D721Med (cell line): ENCODE data around the gene DNAJC12.
"Not testable (repeated sequence)": the region's sequence is repeated elsewhere in the genome, so short reads cannot be mapped to it uniquely, and the experiment has no call there.

Experiments used
- DNase-seq: peaks from one replicate; pipeline ENCODE4 v3.0.0; 2011; ENCODE audit warnings: low spot score; ENCODE audit not compliant: insufficient read length
- FAIRE-seq: peaks from 2 replicates; lab custom pipeline; 2011; peaks lifted over from hg19 to GRCh38; lab: Jason Lieb, UNC
- TF ChIP-seq, protein P1 (sequence below): IDR thresholded peaks from 2 replicates; pipeline ENCODE4 v1.5.1; 2012; ENCODE audit warnings: mild to moderate bottlenecking, control low read depth; ENCODE audit not compliant: insufficient read depth; ENCODE audit errors: missing control alignments

DNAJC12 gene

DNA sequence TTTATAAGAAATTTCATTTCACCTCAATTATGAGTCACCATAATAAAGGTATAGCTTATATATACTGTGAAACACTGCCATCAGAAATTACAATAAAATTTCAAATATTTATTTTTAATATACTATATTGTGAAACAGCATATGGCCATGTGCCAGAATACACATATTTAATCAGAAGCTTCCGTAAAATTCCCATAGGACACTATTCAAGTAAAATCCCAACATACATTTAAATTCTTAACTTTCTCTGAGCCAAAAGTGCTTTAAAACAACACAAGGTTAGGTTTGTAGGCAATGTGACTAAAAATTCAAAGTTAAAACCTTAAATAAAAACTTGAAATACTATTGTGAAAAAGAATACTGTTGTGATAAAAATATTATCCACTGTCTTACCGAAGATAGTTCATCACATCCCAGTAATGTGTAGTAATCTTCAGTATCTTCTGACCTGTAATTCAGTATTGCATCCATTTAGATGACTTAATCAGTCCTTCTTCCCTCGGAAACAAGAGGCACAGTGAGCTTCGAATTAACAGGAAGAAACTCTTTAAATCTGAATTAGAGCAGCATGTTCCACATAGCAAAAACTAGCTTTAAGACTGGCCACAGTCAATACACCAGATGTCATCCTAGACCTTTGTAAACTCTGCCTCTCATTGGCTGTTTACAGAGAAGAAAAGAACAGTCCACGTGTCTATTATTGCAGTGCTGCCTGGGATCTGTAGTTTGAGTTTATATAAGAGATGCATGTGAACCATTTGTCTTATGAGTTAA, at the start of gene DNAJC12:
Gene DNAJC12, minus strand, starts transcription at position 648 of the 774 bp plus-strand sequence. Its CDS starts 177 bp downstream, at position 471.
- peak; percentile 98 for FAIRE-seq
- TF ChIP-seq, protein P1, sequence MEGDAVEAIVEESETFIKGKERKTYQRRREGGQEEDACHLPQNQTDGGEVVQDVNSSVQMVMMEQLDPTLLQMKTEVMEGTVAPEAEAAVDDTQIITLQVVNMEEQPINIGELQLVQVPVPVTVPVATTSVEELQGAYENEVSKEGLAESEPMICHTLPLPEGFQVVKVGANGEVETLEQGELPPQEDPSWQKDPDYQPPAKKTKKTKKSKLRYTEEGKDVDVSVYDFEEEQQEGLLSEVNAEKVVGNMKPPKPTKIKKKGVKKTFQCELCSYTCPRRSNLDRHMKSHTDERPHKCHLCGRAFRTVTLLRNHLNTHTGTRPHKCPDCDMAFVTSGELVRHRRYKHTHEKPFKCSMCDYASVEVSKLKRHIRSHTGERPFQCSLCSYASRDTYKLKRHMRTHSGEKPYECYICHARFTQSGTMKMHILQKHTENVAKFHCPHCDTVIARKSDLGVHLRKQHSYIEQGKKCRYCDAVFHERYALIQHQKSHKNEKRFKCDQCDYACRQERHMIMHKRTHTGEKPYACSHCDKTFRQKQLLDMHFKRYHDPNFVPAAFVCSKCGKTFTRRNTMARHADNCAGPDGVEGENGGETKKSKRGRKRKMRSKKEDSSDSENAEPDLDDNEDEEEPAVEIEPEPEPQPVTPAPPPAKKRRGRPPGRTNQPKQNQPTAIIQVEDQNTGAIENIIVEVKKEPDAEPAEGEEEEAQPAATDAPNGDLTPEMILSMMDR = no peak
- DNase-seq = peak; percentile 61

DNA sequence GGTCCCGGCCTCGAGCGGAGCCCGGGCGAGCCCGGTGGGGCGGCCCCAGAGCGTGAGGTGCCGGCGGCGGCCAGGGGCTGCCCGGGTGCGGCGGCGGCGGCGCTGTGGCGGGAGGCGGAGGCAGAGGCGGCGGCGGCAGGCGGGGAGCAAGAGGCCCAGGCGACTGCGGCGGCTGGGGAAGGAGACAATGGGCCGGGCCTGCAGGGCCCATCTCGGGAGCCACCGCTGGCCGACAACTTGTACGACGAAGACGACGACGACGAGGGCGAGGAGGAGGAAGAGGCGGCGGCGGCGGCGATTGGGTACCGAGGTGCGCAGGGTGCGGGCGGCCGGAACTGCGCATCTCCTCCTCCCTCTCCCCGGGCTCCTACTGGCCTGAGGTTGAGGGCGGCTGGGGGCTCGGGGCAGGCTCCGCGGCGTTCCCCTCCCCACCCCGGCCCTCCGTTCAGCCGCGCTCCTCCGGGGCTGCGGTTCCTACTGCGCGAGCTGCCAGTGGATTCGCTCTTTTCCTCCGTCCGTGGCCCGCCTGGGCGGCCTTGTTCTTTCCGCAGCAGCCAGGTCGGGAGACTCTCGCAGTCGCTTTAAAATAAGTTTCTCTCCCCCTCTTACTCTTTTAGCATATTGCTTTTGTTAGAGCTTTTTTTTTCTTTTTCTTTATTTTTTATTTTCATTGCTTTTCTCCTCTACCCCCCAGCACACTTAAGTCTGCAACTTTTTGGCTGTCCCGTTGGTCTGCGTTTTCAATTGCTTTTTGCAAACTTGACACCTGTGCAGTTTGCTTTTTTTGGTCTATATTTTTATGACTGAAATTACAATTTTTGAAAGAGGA, 47.1 kb upstream of the DNAJC12 start:
- FAIRE-seq (no peak), DNase-seq (peak; percentile 24)
- TF ChIP-seq, protein P1 = no peak

DNA sequence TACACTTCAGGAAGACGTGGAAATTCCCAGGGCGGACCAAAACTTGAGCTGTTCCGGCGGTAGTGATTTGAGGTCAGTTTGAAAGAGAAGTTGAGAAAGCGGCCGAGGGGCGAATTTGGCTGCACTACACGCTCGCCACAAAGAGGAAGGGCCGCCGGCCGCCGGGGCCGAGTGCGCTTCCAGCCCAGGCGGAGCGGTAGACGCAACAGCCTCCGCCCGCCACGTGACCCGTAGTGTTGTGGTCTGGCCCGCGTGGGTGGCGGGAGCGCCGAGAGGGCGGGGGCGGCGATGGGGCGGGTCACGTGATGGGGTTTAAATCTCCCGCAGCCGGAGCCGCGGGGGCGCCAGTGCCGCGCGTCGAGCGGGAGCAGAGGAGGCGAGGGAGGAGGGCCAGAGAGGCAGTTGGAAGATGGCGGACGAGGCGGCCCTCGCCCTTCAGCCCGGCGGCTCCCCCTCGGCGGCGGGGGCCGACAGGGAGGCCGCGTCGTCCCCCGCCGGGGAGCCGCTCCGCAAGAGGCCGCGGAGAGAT, 46.4 kb upstream of the DNAJC12 start, which contains the start of gene SIRT1:
Gene SIRT1, plus strand, starts transcription at position 344 of the 529 bp plus-strand sequence. Its CDS starts 66 bp downstream, at position 410.
- DNase-seq (peak; percentile 74), FAIRE-seq (no peak)
- TF ChIP-seq, protein P1 = peak; percentile 17

GRCh38 chr10:67883710-67884312, 45.8 kb upstream of the DNAJC12 start:
- DNase-seq (no peak), FAIRE-seq (no peak)

DNA sequence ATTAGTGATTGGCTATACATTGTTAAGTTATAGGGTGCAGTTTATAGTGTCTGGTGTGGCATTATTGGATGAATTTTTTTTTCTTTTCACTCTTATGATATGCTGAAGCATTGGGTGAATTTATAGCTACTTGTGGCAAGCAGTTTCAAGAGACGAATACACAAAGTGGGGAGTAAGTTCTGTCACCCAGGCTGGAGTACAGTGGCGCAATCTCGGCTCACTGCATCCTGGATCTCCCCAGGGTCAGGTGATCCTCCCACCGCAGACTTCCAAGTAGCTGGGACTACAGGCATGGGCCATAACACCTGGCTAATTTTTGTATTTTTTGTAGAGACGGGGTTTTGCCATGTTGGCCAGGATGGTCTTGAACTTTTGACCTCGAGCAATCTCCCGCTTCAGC, 40.1 kb upstream of the DNAJC12 start:
- FAIRE-seq (no peak), DNase-seq (no peak)
- TF ChIP-seq, protein P1 = no peak

More at GRCh38 chr10:67883710-67884312, 45.8 kb upstream of the DNAJC12 start:
- TF ChIP-seq, protein P1 = no peak

GRCh38 chr10:67877421-67877820, 39.4 kb upstream of the DNAJC12 start:
- not testable (repeated sequence) for DNase-seq, FAIRE-seq
